Measurements from ENCODE around the gene EPN2. TPM values are rescaled to one million over a fixed set of nuclear protein-coding genes. Genes with fewer than 3 reads are reported as not detected.

The EPN2 gene
- total RNA-seq, 2 donors from 2014 or later: 28.8 to 67.7 TPM

- 39% methylated on average over 2 of the region's 2 CpGs for WGBS
- Histone ChIP-seq H3K4me1 (replicated peaks) (no peaks in the 10 kb centered on the region), H3K9me3 (no peaks in the 10 kb centered on the region), H3K4me3 (no peak overlapping the region), H3K27ac (no peak overlapping the region), H3K36me3 (no peaks in the 10 kb centered on the region), H3K27me3 (replicated peaks; ENCODE audit: insufficient read depth) (no peaks in the 10 kb centered on the region)
- no peak for TF ChIP-seq CTCF (IDR thresholded peaks at IDR 0.05)
- DNase-seq (ENCODE audit: low spot score): no peak
- intact Hi-C loops (cut with DNase I): no loop called here
These were observed 100.5 kb downstream of the EPN2 start for GRCh38 chr17:19337712-19338023.

GRCh38 chr17:19338031-19338990 lies 101.1 kb downstream of the EPN2 start:
- H3K27ac ChIP-seq: no peak overlapping the region
- H3K9me3 ChIP-seq: no peaks in the 10 kb centered on the region
- H3K4me3 ChIP-seq: no peak overlapping the region
- no peaks in the 10 kb centered on the region for H3K36me3 ChIP-seq
- intact Hi-C loops (cut with DNase I): no loop called here
- H3K27me3 ChIP-seq (replicated peaks; ENCODE audit: insufficient read depth): no peaks in the 10 kb centered on the region
- H3K4me1 ChIP-seq (replicated peaks): no peaks in the 10 kb centered on the region
- WGBS: 70% methylated on average over 7 of the region's 7 CpGs
- peak; percentile 75 for DNase-seq (ENCODE audit: low spot score)
- TF ChIP-seq POLR2A (IDR thresholded peaks at IDR 0.05) (no peak), POLR2AphosphoS5 (IDR thresholded peaks at IDR 0.05) (peak; percentile 26), CTCF (IDR thresholded peaks at IDR 0.05) (peak; percentile 62 to 86 (median 79))

- H3K36me3 ChIP-seq: no peaks in the 10 kb centered on the region
- no peak for TF ChIP-seq CTCF (IDR thresholded peaks at IDR 0.05)
- no peak for TF ChIP-seq POLR2AphosphoS5 (IDR thresholded peaks at IDR 0.05)
- no peak for TF ChIP-seq POLR2A (IDR thresholded peaks at IDR 0.05)
- H3K27ac ChIP-seq: no peak overlapping the region
- H3K27me3 ChIP-seq (replicated peaks; ENCODE audit: insufficient read depth): no peaks in the 10 kb centered on the region
- DNase-seq (ENCODE audit: low spot score): no peak
- no peaks in the 10 kb centered on the region for H3K4me1 ChIP-seq (replicated peaks)
- WGBS: 58% methylated on average over 2 of the region's 2 CpGs
- H3K4me3 ChIP-seq: no peak overlapping the region
- intact Hi-C loops (cut with DNase I): no loop called here
- H3K9me3 ChIP-seq: no peaks in the 10 kb centered on the region
These were observed 102.2 kb downstream of the EPN2 start for GRCh38 chr17:19339341-19339815.

GRCh38 chr17:19341211-19341631 lies 104.1 kb downstream of the EPN2 start:
- TF ChIP-seq POLR2AphosphoS5 (IDR thresholded peaks at IDR 0.05) (no peak), CTCF (IDR thresholded peaks at IDR 0.05) (no peak), POLR2A (IDR thresholded peaks at IDR 0.05) (no peak)
- H3K27me3 ChIP-seq (replicated peaks; ENCODE audit: insufficient read depth): no peaks in the 10 kb centered on the region
- 64% methylated on average over 7 of the region's 7 CpGs for WGBS
- H3K36me3 ChIP-seq: no peaks in the 10 kb centered on the region
- H3K9me3 ChIP-seq: no peaks in the 10 kb centered on the region
- no peak overlapping the region for H3K27ac ChIP-seq
- no peak overlapping the region for H3K4me3 ChIP-seq
- intact Hi-C loops (cut with DNase I): no loop called here
- H3K4me1 ChIP-seq (replicated peaks): peaks cover 4% of the 10 kb centered on the region
- DNase-seq (ENCODE audit: low spot score): no peak
